Stimulated activated CD8-positive, alpha-beta memory T cell treated with anti-CD3 and anti-CD28 coated beads, Interleukin-15, amount 100 ng/mL, for 24 hours (primary cell): ENCODE measurements around the gene PVR.
"Not testable (repeated sequence)": the region's sequence is repeated elsewhere in the genome, so short reads cannot be mapped to it uniquely, and the experiment has no call there.

Experiments used
- DNase-seq: peaks from one replicate; pipeline ENCODE4 v3.0.0-alpha.2; 2020; ENCODE audit warnings: low read depth

The PVR gene

GRCh38 chr19:44618640-44619357 lies 24.9 kb upstream of the PVR start:
- DNase-seq: no peak

DNA sequence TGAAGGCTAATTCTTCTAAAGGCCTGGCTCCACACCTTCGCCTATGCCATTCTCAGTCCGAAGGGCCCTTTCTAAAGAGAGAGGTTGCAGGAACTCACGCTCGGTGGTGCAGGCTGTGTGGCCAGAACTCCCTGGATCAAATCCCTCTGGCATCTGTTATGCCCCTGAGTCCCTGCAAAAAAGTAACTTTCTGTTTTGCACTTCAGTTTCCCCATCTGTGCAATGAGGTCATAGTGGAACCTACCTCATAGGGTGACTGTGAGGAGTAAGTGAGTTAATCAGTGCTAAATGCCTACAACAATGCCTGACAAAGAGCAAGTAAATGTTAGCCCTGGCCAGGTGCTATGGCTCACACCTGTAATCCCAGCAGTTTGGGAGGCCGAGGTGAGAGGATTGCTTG lies 23.0 kb upstream of the PVR start:
- DNase-seq: no peak

GRCh38 chr19:44621367-44621766 lies 22.3 kb upstream of the PVR start:
- DNase-seq: no peak

DNA sequence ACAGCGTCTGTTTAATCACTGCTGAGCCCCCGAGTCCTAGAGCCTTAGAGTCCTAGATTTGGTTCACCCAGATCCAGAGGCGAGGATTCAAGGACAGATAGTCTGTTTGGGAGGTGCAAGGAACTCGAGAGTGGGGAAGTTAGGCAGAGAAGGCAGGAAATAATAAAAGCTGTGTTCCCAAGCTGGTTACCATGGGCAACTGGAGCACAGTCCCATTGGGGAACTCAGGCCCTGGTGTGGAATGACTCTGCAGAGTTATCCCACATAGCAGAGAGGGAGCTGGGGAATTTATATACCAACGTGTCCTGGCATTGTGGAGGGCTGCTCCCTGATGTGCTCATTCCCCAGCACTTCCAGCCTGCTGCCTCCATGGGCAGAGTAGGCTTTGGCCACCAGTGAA lies 20.6 kb upstream of the PVR start:
- DNase-seq: no peak

DNA sequence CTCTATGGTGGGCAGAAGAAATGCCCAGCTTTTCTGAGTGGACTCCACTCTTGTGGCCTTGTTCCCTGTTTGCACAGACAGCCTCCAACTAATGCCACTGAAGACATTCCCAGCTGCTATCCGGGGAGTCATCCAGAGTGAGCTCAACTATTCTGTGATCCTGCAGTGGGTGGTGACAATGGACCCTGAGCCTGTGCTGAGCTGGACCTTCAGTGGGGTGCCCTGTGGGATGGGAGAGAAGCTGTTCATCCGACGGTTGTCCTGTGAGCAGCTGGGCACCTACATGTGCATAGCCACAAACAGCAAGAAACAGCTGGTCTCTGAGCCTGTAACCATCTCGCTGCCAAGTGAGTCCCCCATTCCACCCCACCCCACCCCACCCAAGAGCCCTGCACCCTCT lies 20.1 kb upstream of the PVR start:
- no peak for DNase-seq

DNA sequence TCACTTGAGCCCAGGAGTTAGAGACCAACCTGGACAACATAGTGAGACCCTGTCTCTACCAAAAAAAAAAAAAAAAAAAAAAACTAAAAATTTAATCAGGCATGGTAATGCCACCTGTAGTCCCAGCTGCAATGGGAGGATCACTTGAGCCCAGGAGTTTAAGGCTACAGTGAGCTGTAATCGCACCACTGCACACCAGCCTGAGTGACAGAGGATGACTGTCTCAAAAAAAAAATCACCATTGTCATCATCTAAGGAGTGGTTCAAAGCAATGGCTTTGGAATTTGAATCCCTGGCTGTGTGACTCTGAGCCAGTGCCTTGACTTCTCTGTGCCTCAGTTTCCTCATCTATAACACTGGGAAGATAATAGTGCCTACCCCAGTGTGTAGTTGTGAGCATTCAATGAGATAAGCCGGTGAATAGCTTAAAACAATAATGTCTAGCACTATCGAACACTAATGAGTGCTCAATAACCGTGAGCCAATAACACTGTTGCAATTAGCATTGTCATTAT lies 18.8 kb upstream of the PVR start:
- no peak for DNase-seq

GRCh38 chr19:44625637-44626036 lies 18.1 kb upstream of the PVR start:
- DNase-seq: not testable (repeated sequence)

DNA sequence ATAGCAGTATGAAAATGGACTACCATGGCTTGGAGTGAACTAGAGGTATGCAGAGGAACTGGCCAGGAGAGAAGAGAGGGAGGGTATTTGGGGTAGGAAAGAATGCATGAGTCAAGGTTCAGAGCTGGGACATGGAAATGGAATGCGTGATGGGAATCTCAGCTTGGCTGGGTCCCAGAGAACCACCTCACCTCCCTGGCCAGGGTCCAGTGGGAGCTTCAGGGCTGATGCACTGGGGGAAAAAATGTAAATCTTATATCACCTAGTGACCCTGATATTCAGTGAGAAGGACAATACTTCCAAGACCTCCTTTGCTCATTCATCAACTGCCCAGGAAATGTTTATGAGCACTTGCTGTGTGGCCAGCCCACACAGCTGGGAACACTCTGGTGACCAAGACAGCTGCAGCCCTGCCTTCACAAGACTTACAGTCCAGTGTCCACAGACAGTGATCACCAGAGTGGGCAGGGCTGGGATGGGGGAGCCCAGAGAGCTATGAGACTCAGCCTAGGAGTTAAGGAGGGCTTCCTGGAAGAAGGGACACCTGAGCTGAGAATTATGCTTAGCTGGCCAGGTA lies 17.6 kb upstream of the PVR start:
- DNase-seq: no peak

- no peak for DNase-seq
These were observed 16.1 kb upstream of the PVR start for GRCh38 chr19:44627631-44628030.

DNA sequence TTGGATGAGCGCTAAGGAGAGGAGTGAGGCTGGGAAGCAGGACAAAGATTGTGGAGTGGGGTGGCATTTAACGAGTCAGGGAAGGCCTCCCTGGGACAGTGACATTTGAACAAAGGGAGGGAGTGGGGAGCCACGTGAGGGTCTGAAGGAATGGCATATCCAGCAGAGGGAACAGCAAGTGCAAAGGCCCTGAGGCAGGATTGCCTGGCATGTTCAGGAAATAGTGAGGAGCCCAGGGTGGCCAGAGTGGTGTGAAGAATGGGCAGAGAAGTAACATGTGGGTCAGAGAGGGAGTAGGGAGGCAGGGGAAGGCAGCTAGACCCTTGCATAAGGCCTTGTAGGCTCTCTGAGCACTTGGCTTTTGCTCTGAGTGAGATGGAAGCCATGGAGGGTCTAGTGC lies 14.9 kb upstream of the PVR start:
- DNase-seq: no peak

- DNase-seq: not testable (repeated sequence)
These were observed 12.1 kb upstream of the PVR start for GRCh38 chr19:44631611-44632010.

GRCh38 chr19:44634058-44634457 lies 9.7 kb upstream of the PVR start:
- not testable (repeated sequence) for DNase-seq

- DNase-seq: no peak
These were observed 8.9 kb upstream of the PVR start for GRCh38 chr19:44634785-44635184.

- no peak for DNase-seq
These were observed 7.9 kb upstream of the PVR start for GRCh38 chr19:44635581-44636438.

- no peak for DNase-seq
These were observed 7.0 kb upstream of the PVR start for GRCh38 chr19:44636439-44637389.

GRCh38 chr19:44637390-44637764 lies 6.3 kb upstream of the PVR start:
- DNase-seq: no peak

GRCh38 chr19:44640518-44640917 lies 3.2 kb upstream of the PVR start:
- no peak for DNase-seq

DNA sequence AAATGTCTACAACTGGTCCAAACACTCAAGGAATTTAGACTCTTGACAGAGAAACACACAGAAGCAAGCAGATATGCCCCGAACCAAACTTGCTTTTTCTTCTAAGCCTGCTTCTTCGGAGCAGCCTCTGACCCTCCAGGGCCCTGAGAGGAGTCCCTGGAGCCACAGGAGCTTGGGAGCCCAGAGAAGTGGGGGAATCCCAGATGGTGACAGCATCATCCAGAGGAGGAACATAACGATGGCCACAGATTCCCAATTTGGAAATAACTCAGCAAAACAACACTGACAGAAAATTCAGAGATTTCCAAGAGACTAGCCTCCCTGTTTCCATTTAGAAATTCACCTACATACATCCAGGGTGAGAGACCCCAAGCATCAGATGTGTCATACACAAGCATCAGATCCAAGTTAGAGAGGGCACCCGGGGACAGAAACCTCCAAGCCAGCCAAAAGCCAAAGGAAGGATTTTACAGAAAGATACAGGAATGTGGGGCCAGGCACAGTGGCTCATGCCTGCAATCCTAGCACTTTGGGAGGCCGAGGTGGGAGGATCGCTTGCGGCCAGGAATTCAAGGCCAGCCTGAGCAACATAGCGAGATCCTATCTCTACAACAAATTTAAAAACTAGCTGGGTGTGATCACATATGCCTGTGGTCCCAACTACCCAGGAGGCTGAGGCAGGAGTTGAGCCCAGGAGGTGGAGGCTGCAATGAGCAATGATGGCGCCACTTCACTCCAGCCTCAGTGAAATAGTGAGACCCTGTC lies 2.0 kb upstream of the PVR start:
- DNase-seq: no peak

- DNase-seq: no peak
These were observed 1.3 kb upstream of the PVR start for GRCh38 chr19:44642377-44642776.

- no peak for DNase-seq
These were observed 799 bp downstream of the PVR start for GRCh38 chr19:44644402-44645016.
